Panc1 (cell line): ENCODE results near the gene CREBRF.

Source experiments
- CTCF ChIP-seq: fragments of 450-650 bp; IDR thresholded peaks from 2 replicates; pipeline ENCODE4 v1.5.1; 2017; ENCODE audit warnings: mild to moderate bottlenecking
- POLR2AphosphoS5 ChIP-seq: IDR thresholded peaks from 2 replicates; pipeline ENCODE4 v1.6.1; 2012; ENCODE audit warnings: mild to moderate bottlenecking, low read depth, low read length, moderate library complexity
- REST ChIP-seq, 2 experiments: IDR thresholded peaks; 2 replicates each; pipeline ENCODE4 v1.6.1; 2011 to 2012; ENCODE audit warnings: low read depth in 2 of 2, control low read depth in 1 of 2, low read length in 1 of 2, mild to moderate bottlenecking in 1 of 2, moderate library complexity in 1 of 2; ENCODE audit not compliant: insufficient read depth in 1 of 2
- SIN3A ChIP-seq: IDR thresholded peaks from 2 replicates; pipeline ENCODE4 v1.6.1; 2012; ENCODE audit warnings: low read depth, mild to moderate bottlenecking, low read length, moderate library complexity, borderline replicate concordance; ENCODE audit not compliant: insufficient read depth
- TCF7L2 ChIP-seq: IDR thresholded peaks from 2 replicates; pipeline ENCODE4 v1.6.1; 2011; ENCODE audit warnings: mild to moderate bottlenecking, low read depth, low read length, inconsistent platforms

DNA sequence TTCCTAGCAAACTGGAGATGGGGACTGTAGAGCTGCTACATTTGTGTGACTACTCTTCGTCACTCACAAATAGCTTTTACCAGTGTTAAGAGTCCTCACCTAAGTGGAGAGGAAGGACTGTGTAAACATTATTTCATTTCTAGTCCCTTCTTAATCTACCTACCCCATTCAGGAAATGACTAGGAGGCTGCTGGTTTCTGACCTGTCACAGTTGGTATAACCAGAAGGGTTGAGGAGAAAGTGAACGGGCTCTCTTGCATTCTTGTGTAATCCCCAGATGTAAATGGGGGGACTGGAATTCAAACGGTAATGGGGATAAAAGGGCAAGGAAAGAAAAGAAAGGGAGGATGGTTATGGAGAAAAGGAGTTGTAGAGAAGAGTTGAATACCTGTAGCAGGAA lies 52.8 kb downstream of the CREBRF start:
- TF ChIP-seq CTCF (no peak), SIN3A (no peak), POLR2AphosphoS5 (no peak), REST (IDR thresholded peaks at IDR 0.05; ENCODE audit: insufficient read depth in 1 of 2, low read depth in 2 of 2, low read length in 1 of 2) (no peak), TCF7L2 (no peak)
